Adrenal gland (tissue), 12 donors: ENCODE results near the gene CYP2A13. TPM values are rescaled to one million over a fixed set of nuclear protein-coding genes. Genes with fewer than 3 reads are reported as not detected.
"Not testable (repeated sequence)": the region's sequence is repeated elsewhere in the genome, so short reads cannot be mapped to it uniquely, and the experiment has no call there.

Source experiments
- DNase-seq, 7 donors: peaks; one replicate each; pipeline ENCODE4 v3.0.0-alpha.2; 2019 to 2020
- H3K27ac ChIP-seq, 5 donors: fragments of 200-600 bp; sonication (generic) in 4 of 5; 1 replicate in 3 of 5; 2 replicates in 2 of 5; pipeline versions ENCODE4 v1.5.1 to v1.8.0; 2016 to 2020; ENCODE audit warnings: mild to moderate bottlenecking in 1 of 5
- H3K27me3 ChIP-seq: fragments of 200-600 bp; 2 replicates; pipeline ENCODE4 v1.8.0; 2021
- H3K36me3 ChIP-seq, 2 donors: fragments of 200-600 bp; replicated peaks in 1 of 2; 1 replicate in 1 of 2; 2 replicates in 1 of 2; pipeline versions ENCODE4 v1.5.1 to v1.8.0; 2018 to 2022
- H3K4me1 ChIP-seq, 2 donors: fragments of 200-600 bp; replicated peaks in 1 of 2; 1 replicate in 1 of 2; 2 replicates in 1 of 2; pipeline versions ENCODE4 v1.5.1 to v1.8.0; 2018 to 2021
- H3K4me3 ChIP-seq, 4 donors: fragments of 200-600 bp; sonication (generic) in 3 of 4; one replicate each; pipeline ENCODE4 v1.5.1; 2016 to 2018
- H3K9me3 ChIP-seq, 3 donors: fragments of 200-600 bp; sonication (generic) in 1 of 3; replicated peaks in 1 of 3; 1 replicate in 2 of 3; 2 replicates in 1 of 3; pipeline versions ENCODE4 v1.5.1 to v1.8.0; 2016 to 2021
- CTCF ChIP-seq, 6 experiments: fragments of 450-650 bp in 4 of 6; fragments of 200-600 bp in 2 of 6; sonication (generic) in 1 of 6; IDR thresholded peaks; 1 replicate in 5 of 6; 2 replicates in 1 of 6; pipeline versions ENCODE4 v1.5.1 to v1.8.0; 2016 to 2021; ENCODE audit warnings: antibody characterized with exemption in 6 of 6, mild to moderate bottlenecking in 2 of 6, moderate library complexity in 1 of 6
- POLR2A ChIP-seq, 2 donors: fragments of 450-650 bp; IDR thresholded peaks; one replicate each; pipeline ENCODE4 v1.6.1; 2017; ENCODE audit warnings: antibody characterized with exemption in 2 of 2, mild to moderate bottlenecking in 2 of 2, moderate library complexity in 1 of 2
- WGBS, 4 donors: extraction: QIAGEN DNeasy Blood & Tissue Kit in 2 of 4; methylation state at CpG; one replicate each; pipeline versions ENCODE4 v1.1.5 to v1.1.7; 2013 to 2017; 5-methylcytosine and 5-hydroxymethylcytosine counted together
- intact Hi-C, 2 donors: fragments of 100-400 bp; cut with DNase I; formaldehyde crosslinking; loops; one replicate each; pipeline versions ENCODE4 v1.14.1 to v1.15.0; 2022 to 2023
- polyA plus RNA-seq, 3 donors: library from polyadenylated mRNA; stranded (reverse); fragments of 200-250 nt in 2 of 3; fragments of 350-450 nt in 1 of 3; fragmentation: Illumina TruSeq in 1 of 3; extraction: RNeasy Lipid Tissue Mini Kit (QIAGEN cat#74804) in 1 of 3; gene quantifications; one replicate each; pipeline ENCODE4 v1.2.3, GENCODE V29; 2013 to 2014
- total RNA-seq, 9 donors: library from RNA; depleted of rRNA in 4 of 9; stranded (reverse); fragments of >200 nt in 4 of 9; fragments of 120-200 nt in 1 of 9; fragmentation: NEBNext Ultra II Directional in 1 of 9; extraction: Animal tissue kit (Norgen Biotek cat#: 25700) in 1 of 9; gene quantifications; one replicate each; pipeline versions ENCODE4 v1.1.0 to v1.2.4, GENCODE V29; 2013 to 2023
- donor health status: healthy with polysubstance abuse.
- donor health status: Bipolar disorder and iron deficiency.
- donor health status: DM: yes; HTN: yes; CAD: no.
- donor health status: DM: no; HTN: no; CAD: no.
- donor health status: DM: no; HTN: no; CAD: no.
- donor health status: DM: yes; HTN: yes; CAD: no.

The CYP2A13 gene
- total and polyA plus RNA-seq, 12 donors, result not detected

GRCh38 chr19:41131186-41131585 lies 42.9 kb downstream of the CYP2A13 start:
- 53 to 85% (median 70%) methylated on average over 1 to 5 of the region's 5 CpGs for WGBS, 4 donors
- DNase-seq, result no peak

GRCh38 chr19:41133260-41133659 lies 45.0 kb downstream of the CYP2A13 start:
- Histone ChIP-seq H3K36me3 (no peaks in the 10 kb centered on the region), H3K27ac (no peak overlapping the region), H3K4me1 (no peaks in the 10 kb centered on the region), H3K27me3 (no peaks in the 10 kb centered on the region), H3K9me3 (no peaks in the 10 kb centered on the region), H3K4me3 (no peak overlapping the region)
- no peak for DNase-seq
- WGBS, 4 donors, result 37 to 81% (median 38%) methylated on average over 1 to 3 of the region's 3 CpGs
- TF ChIP-seq POLR2A (IDR thresholded peaks at IDR 0.05) (no peak), CTCF (IDR thresholded peaks at IDR 0.05) (no peak)
- intact Hi-C loops, result loop anchor here in 1 of 2 donors (10.0 kb wide), 1 partner anchor 468 kb away; no protein-coding TSS in a partner anchor

More at GRCh38 chr19:41131186-41131585, 42.9 kb downstream of the CYP2A13 start:
- H3K4me3 ChIP-seq, result no peak overlapping the region
- H3K36me3 ChIP-seq, result no peaks in the 10 kb centered on the region
- TF ChIP-seq POLR2A (IDR thresholded peaks at IDR 0.05), result no peak
- TF ChIP-seq CTCF (IDR thresholded peaks at IDR 0.05), result no peak
- no peaks in the 10 kb centered on the region for H3K9me3 ChIP-seq
- no peaks in the 10 kb centered on the region for H3K27me3 ChIP-seq
- H3K4me1 ChIP-seq, result peaks cover 0 to 4% of the 10 kb centered on the region in 2 donors
- H3K27ac ChIP-seq, result no peak overlapping the region
- intact Hi-C loops, result loop anchor here in 1 of 2 donors (10.0 kb wide), 1 partner anchor 466 kb away; no protein-coding TSS in a partner anchor

DNA sequence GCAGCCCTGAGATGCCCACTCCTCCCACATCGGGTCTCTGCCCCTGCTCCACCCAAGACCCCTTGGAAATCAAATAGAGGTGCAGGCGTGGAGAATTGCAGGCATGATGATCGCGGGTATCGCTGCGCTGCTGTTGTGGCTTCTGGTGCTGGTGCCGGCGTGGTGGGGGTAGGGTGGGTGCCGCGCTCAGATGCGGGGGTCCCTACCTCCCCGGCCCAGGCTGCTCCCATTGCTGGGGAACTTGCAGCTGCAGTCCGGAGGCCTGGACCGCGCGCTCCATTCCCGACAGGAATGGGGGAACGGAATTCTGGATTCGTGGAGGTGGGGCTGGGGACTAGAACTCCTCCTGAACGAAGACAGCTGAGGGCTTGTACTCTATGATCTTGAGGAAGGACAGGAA lies 46.4 kb downstream of the CYP2A13 start:
- Histone ChIP-seq H3K9me3 (no peaks in the 10 kb centered on the region), H3K27me3 (no peaks in the 10 kb centered on the region), H3K36me3 (no peaks in the 10 kb centered on the region), H3K4me3 (no peak overlapping the region), H3K27ac (no peak overlapping the region), H3K4me1 (no peaks in the 10 kb centered on the region)
- intact Hi-C loops, result loop anchor here in 1 of 2 donors (10.0 kb wide), 1 partner anchor 470 kb away; no protein-coding TSS in a partner anchor
- TF ChIP-seq POLR2A (IDR thresholded peaks at IDR 0.05) (no peak), CTCF (IDR thresholded peaks at IDR 0.05) (no peak)
- DNase-seq, result no peak
- WGBS, 4 donors, result 81 to 87% (median 82%) methylated on average over 3 to 20 of the region's 20 CpGs

- peak; percentile 44 to 80 (median 64) for DNase-seq
- H3K4me1 ChIP-seq, H3K9me3 ChIP-seq, H3K27me3 ChIP-seq, H3K36me3 ChIP-seq: not testable (repeated sequence)
- Histone ChIP-seq H3K4me3 (peak overlapping the region in 2 of 4 donors; percentile 19 to 34), H3K27ac (peak overlapping the region in 2 of 5 donors; percentile 30 to 66)
- WGBS, 4 donors, result 10 to 42% (median 15%) methylated on average over 12 to 52 of the region's 76 CpGs
- intact Hi-C loops, result loop anchor here in 1 of 2 donors (10.0 kb wide), 1 partner anchor 471 kb away; no protein-coding TSS in a partner anchor
Observed at GRCh38 chr19:41135390-41136384, 47.4 kb downstream of the CYP2A13 start.
